GM21786 (cell line): Measurements from ENCODE around the gene MGA.

Source experiments
- ATAC-seq: cut with Tn5 transposase; IDR thresholded peaks from one replicate; pipeline ENCODE4 v1.9.1; 2021; ENCODE audit not compliant: unreplicated experiment

The MGA gene

DNA sequence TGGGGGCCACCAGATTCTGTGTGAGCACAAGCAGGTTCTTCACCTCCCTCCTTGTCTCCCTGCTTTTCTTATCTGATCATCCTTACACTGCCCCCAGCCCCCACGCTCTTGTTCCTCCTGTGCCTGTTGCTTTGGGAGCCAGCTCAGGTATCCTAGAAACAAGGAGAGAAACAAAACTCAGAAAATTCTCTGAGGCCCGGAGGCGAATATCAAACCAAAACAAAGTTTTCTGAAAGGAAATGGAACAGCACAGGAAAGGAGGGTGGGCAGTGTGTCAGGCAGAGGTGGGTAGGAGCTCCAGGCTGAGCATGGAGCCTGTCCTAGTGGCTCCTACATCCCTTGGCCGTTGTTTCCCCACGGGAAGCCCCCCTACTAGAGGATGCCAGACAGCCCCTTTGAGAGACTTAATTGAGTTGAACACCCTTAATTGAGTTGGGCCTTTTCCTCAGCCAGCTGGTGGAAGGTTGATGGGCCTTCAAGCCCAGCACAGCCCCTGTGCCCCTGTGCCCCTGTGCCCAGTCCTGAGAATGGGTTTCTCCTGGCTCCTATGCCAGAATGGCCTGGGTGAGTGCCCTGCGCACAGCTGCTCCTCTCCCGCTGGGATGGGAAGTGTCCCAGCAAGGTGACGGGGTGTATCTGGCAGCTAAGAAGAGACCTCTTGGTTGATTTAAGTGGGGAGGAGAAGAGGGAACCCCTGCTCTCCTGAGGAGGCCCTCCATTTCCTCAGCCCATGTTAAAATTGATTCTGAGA lies 144.9 kb downstream of the MGA start:
- ATAC-seq = no peak

DNA sequence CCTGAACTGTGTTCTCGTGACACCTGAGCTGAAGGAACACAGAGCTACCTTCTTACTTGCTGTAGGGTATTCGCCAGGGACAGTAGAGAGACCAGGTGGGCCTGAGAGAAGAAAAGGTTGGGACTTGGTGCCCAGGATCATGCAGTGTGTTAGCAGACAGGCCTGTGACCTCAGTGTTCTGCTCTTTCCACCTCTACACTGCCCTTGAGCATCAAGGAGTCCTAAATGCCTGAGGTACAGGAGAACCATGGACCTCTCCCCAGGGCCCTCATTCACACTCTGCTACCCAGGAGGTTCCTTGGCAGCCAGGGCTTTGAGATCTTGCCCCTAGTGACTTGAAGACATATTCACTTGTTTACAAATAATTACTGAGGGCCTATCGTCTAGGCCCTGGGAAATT lies 145.5 kb downstream of the MGA start:
- no peak for ATAC-seq

DNA sequence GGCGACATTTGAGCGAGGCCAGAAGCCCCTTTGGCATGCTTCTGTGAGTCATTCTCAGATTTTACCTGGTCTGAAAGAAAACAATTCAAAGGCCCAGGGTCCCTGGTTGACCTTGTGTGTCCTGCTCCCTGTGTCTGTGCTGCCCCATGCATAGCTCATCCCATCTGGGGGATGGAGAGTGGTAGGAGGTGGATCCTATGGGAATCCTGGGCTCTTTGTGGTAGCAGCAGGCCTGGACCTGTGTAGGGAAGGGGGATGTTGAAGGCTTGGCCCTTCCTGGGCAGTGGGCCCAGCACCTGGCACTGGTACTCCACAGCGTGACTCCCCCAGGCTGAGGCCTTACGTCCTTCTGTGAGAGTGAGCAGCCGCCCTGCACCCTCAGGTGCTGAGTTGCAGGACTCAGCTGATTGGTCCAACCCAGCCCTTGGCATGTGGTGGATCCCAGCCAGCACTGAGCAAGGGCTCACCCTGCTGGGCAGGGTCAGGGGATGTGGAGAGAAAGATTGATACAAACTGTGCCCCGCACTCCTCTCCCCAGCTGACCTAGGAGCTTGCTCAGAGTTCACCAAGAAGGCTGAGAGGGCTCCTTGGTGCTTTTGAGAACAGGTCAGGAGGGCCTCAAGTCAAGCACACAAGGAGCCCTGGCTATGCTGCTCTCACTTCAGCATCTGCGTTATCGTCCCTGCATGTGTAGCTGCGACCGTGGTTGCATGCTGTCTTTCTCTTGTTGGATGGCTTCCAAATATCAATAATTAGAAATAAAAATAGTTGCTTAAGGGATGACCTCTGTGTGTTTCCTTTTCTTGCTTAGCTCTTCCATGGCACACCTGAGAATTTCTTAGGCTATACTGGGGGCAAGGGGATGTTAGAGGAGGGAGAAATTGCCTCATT lies 146.3 kb downstream of the MGA start:
- no peak for ATAC-seq

DNA sequence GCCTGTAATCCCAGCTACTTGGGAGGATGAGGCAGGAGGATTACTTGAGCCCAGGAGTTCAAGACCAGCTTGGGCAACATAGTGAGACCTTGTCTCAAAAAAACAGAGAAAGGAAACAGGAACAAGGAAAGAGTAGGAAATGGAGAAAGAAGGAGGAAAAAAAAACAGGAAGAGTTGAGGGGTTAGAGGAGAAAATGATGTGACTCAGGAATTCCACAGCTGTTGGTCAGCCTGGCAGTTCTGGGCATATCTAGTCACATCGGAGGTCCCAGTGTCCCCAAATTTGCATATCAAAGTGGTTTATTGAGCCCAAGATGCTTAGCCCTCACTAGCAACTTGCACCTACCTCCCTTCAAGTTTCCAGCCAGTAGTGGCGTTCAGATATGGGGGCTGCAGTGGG lies 148.9 kb downstream of the MGA start:
- no peak for ATAC-seq

DNA sequence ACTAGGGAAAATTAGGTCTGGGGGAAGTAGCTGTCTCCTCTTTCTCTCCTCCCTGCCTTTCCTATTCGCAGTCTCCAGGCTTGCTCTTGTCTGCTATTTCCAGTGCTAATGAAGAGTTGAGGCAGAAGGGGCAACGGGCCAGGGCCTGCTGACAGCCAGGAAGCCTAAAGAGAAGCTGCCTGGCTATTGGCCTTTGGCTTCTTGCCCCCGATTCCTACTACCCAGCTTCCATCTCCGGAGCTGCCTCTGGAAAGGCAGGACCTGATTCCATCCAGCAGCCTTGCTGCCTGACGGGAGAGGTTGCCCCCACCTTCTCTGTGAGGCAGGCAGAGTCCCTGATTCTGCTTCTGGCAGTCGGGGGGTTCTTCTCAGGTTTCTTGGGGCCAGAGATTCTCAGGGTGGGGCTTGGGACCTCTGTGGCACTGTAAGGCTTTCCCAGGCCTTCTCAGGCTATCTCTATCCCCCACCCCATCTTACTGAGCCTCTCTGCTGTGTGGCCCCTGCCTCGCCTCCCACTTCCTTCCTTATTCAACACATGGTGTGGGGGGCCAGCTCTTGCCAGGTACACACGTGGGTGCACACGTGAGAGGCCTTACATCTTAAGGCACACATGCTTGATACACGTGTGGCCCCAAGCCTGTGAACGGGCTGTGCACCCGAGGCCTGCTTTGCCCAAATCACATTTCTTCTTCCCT lies 149.5 kb downstream of the MGA start:
- ATAC-seq = no peak

DNA sequence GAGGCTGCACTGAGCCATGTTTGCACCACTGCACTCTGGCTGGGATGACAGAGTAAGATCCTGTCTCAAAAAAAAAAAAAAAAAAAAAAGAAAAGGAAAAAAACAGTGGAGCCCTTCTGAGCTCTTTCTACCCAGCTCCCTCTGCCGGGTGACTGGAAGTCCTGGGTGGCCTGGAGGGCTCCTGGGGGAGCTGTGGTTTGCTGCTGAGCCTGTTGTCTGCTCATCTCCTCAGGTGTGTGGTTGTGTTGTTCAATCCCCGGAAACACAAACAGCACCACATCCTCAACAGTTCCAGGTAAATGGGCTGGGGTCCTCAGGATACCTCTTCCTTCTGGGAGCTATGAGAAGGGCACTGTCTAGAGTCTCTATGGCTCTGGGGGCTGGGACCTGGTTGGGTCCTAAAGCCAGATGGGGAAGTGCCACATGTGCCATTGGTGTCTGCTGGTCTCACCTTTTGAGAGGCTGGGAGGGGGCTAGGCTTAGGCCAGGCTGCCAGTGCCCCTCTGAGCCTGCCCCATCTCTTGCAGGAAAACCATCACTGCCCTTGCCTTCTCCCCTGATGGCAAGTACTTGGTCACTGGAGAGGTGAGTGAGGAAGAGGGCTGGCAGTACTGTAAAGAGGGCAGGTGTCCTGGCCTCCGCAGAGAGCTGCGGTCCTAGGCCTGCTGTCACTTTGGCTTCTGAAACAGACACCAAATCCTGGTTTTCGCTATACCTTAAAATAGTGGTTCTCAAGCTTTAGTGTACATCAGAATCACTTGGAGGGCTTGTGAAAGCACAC lies 150.6 kb downstream of the MGA start:
- ATAC-seq = no peak

DNA sequence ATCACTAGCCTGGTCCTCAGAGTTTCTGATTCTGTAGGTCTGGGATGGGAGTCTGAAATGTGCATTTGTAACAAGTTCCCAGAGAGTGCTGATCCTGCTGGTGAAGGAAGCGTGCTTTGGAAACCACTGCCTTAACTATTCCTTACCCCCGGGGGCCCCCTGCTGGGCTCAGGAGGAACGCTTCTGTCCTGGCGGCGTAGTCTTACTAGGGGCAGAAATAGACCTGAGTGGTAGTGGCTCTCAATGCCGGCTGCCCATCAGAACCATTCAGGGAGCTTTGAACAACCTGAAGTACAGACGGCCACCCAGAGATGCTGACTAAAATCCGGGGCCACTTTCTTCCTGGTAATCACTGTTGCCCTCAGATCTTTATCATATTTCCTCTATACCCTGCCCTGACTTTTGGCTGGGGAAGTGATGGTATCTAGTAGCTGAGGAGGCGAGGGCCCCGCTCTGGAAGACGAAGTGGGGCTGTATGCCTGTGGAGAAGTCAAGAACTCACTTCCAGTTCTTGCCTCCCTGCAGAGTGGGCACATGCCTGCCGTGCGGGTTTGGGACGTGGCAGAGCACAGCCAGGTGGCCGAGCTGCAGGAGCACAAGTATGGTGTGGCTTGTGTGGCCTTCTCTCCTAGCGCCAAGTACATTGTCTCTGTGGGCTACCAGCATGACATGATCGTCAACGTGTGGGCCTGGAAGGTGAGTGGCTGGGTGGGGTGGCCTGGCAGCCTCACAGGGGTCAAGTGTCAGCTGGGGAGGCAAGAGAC lies 151.4 kb downstream of the MGA start:
- no peak for ATAC-seq

DNA sequence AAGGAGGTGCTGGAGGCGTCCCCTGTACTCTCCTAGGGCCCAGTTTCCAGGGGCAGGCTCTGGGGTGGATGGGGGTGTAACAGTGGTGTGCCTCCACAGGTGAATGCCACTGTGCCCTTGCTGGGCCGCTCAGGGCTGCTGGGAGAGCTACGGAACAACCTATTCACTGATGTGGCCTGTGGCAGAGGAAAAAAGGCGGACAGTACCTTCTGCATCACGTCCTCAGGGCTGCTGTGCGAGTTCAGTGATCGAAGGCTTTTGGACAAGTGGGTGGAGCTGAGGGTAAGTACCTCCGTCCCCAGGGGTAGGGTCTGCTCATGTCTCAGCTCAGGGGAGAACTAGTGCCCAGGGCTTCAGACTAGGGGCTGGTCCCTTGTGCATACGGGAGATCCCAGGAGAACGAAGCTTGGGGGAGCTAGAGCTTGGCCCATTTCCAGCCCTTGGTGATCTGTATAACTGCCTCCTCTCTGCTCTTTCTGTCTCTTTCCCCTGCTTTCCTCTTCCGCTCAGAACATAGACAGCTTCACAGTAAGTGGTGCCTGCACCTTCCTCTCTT lies 152.7 kb downstream of the MGA start:
- no peak for ATAC-seq

DNA sequence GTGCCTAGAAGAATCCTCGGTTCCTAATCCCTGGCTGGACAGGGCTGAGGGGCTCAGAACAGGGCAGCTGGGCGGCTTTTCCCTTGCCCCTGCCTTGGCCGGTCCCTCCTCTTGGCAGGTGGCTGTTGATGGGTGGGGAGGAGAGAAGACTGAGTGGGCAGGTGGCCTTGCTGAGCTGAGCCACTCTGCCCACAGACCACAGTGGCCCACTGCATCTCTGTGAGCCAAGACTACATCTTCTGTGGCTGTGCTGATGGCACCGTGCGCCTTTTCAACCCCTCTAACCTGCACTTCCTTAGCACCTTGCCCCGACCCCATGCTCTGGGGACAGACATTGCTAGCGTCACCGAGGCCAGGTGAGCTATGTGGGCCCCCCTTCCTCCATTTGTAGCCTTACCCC lies 153.2 kb downstream of the MGA start:
- ATAC-seq = no peak

DNA sequence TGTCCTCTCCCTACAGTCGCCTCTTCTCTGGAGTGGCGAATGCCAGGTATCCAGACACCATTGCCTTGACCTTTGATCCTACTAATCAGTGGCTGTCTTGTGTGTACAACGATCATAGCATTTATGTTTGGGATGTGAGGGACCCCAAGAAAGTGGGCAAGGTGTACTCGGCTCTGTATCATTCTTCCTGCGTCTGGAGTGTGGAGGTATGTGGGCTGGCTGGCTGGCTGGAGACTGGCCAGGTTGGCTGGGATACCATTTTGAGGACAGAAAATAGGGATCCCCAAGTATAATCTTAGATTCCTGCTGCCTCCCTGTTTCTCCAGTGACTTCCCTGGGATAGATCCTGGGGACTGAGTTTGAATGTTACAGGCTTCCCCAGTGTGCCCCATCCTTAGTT lies 154.3 kb downstream of the MGA start:
- no peak for ATAC-seq

DNA sequence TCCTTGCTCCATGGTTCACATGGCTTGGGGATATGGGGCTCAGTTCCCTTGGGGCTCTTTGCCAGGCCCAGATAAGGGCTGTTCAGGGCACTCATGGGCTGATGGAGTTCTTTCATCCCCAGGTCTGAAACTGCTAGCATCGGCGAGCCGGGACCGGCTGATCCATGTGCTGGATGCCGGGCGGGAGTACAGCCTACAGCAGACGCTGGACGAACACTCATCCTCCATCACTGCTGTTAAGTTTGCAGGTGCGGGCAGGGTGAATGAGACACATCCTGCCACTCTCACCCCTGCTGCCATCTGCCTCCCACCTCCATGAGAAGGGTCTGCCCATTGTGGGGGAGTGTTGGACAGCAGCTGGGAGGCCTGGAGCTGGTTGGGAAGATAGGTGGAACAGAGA lies 156.6 kb downstream of the MGA start:
- ATAC-seq = no peak

DNA sequence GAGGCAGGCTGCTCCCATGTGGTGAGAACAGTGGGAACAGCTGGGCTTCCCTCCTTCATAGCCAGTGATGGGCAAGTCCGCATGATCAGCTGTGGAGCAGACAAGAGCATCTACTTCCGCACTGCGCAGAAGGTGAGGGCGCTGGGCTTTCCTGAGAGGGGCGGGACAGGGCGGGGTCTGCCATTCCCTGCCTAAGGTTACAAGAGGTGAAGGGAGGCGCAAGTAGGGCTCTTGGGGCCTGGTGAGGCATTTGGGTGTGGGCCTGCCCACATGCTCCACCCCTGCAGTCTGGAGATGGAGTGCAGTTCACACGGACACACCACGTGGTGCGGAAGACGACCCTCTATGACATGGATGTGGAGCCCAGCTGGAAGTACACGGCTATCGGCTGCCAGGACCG lies 157.1 kb downstream of the MGA start:
- no peak for ATAC-seq

DNA sequence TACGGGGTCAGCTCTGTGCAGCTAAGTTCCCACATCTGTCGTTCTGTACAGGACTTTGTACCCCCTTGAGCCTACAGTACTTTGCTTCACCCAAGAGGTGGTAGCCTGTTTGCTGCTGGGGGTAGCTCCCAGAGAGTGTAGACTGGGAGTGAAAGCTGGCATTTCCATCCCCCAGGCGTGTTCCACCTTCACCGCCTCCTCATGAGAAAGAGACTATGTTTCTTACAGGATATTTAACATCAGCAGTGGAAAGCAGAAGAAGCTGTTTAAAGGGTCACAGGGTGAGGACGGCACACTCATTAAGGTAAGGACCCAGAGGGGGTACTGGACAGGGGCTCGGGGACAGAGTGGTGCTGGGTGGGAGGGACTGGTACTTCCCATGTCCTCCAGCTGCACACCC lies 157.6 kb downstream of the MGA start:
- ATAC-seq = no peak

DNA sequence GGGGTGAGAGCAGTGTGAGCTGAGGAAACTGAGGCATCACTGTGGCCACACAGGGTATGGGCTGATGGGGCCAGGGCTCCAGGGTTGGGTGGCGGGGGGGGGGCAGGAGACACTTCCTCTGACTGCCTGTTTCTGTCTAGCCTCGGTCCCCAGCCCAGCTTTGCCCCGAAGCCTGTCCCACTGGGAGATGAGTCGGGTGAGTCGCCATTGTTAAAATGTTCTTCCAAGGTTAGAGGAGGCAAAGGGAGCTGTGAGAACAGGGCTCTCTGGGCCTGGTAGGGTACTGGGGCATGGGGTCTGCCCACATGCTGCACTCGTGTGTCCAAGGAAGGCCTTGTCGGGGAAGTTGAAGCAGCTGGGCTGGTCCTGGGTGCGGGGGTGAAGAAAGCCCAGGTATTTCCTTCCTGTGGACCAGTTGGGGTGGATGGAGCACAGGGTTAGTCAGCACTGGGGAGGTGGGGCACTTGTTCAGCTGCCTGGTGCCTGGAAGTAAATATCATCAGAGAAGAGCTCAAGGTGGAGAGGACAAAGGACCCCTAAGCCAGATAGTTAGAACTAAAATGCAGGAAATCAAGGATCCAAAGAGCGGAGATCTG lies 159.3 kb downstream of the MGA start:
- no peak for ATAC-seq

DNA sequence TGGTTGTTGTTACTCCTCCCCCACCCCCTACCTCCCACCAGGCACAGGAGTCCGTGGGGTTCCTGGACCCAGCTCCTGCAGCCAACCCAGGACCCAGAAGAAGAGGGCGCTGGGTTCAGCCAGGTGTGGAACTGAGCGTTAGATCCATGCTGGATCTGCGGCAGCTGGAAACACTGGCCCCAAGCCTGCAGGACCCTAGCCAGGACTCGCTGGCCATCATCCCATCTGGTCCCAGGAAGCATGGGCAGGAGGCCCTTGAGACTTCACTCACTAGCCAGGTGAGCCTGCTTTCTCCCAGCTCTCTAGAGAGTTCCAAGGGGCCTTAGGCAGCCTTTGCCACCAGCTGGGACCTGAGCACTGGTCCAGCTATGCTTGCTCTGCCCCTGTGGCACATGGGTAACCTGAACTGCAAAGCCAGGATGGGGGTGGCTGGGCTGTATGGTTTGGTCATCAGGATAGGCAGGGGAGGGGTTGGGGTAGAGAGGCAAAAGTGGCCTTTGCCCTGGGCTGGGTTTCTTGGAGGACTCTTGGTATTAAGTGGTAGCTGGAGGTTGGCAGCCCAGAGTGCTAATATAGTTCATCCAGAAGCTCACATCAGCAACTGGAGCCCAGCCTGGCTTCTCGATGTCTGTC lies 160.7 kb downstream of the MGA start:
- ATAC-seq = no peak

DNA sequence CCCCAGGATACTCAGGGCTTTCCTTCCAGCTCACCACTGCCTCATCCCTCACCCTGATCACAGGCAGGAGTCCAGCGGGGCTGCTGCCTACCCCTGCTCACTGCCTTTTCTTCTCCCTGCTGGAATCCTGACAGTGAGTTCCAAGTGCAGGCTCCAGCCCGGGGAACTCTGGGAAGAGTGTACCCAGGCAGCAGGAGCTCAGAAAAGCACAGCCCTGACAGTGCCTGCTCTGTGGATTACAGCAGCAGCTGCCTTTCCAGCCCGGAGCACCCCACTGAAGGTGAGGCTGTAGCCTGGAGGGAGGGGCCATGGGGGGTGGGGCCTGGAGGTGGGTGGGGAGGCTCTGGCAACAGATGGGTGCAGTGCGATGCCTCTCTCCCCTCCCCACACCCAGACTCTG lies 161.6 kb downstream of the MGA start:
- ATAC-seq = no peak

DNA sequence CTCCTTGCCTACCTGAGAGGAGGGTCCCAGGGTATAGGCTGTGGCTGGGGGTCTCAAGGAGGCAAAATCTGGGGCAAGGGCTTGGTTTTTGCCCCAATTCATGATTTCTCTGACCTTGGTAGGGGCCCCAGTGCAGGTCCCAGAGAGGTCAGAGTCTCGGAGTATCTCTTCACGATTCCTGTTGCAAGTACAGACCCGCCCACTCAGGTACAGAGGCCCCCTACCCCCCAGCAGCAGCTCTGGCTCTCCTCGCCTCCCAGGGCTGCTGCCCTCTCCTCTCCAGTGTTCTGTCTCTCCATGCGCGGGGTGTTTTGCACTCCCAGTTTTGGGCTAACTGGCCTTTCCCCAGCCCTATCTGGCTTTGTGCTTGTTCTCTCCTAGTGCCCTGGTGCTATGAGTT lies 162.3 kb downstream of the MGA start:
- ATAC-seq = no peak
